HG03103 (cell line): ENCODE results near the gene PECR.
A peak's percentile ranks its signal among the peaks of the same experiment; 100 is the strongest.

ENCODE experiments used
- ATAC-seq: cut with Tn5 transposase; IDR thresholded peaks from one replicate; pipeline ENCODE4 v1.9.1; 2021; ENCODE audit warnings: low read depth; ENCODE audit not compliant: unreplicated experiment

The PECR gene

DNA sequence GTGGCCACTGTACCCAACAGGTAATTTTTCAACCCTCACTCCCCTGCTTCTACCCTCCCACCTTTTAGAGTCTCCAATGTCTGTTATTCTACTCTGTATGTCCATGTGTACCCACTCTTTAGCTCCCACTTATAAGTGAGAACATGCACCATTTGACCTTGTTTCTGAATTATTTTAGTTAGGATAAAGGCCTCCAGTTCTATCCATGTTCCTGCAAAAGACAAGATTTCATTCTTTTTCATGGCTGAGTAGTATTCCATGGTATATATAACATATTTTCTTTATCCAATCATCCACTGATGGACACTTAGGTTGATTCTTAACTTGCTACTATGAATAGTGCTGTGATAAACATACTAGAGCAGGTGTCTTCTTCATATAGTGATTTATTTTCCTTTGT is 9.1 kb downstream of the PECR start:
- ATAC-seq: no peak

DNA sequence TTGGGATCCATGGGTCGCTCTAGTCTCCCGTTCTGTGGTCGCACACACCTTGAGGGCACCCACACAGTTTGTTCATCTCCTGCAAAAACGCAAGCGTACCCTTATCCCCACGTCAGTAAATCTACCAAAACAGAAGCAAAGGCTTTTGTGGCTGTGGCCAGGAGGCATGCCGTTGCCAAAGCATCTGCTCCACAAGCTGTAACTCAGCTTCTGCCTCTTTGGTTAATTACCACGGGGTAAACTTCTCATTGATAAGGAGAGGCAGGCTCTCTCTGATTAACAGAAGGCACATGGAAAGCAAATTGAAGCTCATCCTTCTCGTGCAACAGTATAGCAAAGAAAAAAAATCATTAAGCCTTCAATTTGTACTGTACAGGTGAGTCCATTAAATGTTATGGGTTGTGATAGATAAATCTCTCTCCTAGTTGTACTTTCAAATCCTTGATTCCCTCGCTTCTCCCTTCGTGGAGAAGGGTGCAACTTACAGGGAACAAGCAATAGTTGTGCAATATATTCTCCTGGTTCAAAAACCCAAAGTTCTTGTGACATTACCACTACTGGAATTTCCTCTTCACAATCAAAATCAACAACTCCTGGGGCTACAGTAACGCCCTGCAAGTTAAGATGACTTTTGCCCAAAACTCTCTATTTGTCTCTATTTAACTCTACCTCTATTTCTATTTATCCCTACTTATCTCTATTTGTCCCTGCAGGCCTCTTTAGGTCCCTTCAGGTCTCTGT is 10.3 kb downstream of the PECR start:
- no peak for ATAC-seq

DNA sequence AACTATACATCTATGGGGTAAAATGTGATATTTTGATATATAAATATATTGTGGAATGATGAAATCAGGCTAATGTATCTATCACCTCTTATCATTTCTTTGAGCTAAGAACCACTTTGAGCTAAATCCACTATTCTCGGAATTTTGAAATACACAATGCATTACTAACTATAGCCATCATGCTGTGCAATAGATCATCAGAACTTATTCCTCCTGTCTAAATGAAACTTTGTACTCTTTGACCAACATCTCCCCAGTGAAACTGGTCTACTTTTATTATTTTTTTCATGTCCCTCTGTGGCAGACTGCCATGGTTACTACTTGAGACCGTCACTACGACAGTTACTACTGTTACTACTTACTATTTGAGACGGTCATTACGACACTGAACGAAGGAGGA is 11.4 kb downstream of the PECR start:
- no peak for ATAC-seq

DNA sequence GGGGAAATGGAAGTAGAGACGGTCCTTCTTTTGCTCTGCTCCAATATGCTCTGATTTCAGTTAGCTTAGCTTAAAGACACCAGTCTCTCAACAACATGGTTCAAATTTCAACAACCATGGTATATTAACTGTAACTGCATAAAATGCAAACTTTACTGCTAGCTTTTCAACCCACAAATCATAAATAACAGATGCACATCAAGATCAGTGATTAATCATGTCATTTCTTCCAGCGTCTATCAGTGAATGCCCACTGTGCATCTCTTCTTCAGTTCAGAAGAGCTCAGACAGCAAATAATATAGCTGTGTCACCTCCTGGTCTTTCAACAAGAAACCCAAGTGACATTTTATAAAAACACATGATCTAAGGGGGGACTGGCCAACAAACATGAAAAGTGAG is 12.6 kb downstream of the PECR start:
- no peak for ATAC-seq

DNA sequence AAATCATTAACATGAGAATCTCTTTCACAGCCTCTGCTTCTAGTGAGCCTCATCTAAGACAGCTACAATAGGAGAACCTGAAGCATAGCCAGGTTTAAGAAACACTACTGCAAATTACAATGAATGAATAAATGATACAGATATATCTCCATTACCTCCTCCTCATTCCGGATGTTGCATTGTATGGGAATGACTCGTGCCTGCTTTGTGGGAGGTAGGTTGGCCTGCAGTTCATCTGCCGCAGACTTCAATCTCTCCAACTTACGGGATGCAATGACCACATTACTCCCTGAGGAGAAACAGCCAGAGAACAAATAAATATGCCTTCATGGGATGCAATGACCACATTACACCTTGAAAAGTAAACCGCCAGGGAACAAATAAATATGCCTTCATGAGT is 15.4 kb downstream of the PECR start:
- ATAC-seq: no peak

DNA sequence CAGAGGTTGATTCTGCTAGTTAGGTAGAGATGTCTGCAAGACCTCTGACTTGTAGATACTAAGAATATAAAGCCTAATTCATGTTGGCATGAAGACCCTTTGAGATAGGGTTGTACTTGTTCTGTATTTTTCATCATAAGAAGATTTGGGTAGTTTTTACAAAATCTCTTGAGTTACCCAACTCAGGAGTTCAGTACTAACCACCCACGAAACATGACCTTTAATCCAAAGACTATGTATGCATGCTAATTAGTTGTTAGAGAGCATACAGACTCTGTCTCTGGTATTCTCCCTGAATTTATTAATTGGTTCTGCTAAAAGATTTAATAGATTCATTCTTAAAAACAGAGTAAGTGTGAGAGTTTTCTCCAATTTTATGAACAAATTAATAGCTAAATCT is 16.9 kb downstream of the PECR start:
- ATAC-seq: no peak

DNA sequence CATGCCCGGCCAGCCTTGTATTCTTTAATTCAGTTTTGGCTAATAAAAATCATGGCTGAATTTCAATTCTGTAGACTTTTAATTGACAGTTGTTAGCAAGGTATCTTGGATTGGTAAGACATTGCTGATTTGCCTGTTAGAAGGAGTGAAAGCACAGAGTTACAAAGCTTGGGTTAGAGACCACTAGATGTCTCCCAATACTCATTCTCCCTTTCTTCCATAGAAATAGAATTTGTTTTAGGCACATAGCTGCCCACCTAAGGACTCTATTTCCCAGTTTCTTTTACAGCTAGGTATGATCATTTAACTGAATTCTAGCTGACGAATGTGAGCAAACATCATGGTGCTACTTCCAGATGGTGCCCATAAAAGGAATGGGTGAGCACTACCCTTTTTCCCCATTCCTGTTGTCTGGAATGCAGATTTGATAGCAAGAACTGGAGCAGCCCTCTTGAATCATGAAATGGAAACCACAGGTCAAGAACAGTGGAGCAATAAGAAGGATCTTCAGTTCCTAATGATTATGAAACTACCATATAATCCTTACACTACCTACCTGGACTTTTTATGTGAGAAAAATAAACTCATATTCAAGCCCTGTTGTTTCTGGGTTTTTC is 17.5 kb downstream of the PECR start:
- no peak for ATAC-seq

DNA sequence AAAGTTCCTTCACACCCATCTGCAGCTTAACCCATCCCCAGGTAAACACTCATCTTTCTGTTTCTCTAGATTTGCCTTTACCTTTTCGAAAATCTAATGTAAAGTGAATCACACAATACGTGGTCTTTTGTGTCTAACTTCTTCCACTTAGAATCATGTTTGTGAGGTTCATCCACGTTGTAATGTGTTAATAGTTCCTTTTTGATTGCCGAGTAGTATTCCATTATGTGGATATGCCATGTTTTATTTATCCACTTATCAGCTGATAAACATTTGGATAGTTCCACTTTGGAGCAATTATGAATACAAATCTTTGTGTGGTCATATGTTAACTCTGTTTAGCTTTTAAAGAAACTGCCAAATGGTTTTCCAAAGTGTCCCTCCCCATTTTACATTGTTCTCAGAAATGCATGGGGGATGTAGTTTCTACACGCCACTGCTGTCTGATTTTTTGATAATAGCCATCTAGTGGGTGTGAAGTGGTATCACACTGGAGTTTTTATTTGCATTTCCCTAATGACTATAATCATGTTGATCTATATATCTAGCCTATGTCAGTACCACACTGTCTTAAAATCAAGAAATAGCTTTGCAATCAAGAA is 22.3 kb downstream of the PECR start:
- no peak for ATAC-seq

DNA sequence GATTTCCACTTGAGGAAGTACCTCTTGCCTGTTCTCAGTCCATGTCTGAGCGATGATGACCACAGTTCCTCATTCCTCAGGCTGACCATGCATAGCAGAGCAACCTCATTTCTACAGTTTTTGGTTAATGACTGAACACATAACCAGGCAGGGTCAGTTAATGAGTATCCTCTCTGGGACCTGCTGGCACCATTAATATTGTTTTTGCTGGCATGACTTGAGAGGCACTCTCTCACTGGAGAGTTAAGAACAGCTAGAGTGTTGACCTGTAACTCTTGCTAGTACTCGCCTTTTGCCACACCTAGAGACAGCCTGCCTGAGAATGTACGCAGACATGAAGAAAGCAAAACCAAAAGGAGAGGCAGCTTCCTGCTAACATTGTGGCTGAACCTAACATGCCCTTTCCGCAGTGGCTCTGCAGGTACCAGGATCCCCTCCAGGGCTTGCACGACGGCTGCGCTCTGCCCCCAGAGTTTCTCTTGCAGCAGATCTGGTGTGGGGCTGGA is 23.9 kb downstream of the PECR start:
- ATAC-seq: peak; percentile 77

DNA sequence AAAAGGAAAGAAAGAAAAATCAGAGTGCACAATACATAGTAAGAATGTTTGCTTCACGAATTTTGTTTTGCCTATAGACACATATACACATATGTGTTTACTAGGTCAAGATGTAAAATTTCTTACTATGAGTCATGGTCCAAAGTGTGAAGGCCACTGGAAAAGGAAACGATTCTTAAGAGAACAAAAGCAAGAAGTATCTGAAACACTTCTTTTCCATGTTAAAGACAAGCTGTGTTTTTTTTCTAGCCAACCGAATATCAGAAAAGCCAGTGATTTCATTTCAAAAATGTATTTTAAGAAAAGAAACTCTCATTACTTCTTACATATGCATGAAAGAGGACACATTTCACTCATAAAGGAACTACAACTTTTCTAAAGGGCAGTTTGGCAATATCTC is 24.9 kb downstream of the PECR start:
- ATAC-seq: peak; percentile 28

DNA sequence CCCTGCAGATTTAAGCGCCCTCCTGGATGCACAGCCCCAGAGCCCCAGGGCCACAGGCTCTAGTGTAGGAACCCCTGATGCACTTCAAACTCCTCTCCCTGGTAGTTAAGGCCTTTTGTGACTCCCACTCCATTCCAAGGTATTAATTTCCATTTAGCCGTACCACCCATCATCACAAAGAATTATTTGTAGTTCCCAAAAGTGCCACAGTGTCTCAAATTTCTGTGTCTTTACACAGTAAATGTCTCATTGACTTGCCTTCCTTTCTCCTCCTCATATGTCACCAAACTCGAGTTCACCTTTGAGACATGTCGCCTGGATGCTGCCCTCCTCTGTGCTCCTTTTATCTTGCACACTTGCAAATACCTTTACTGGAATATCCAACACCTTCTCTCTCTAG is 25.9 kb downstream of the PECR start:
- no peak for ATAC-seq

DNA sequence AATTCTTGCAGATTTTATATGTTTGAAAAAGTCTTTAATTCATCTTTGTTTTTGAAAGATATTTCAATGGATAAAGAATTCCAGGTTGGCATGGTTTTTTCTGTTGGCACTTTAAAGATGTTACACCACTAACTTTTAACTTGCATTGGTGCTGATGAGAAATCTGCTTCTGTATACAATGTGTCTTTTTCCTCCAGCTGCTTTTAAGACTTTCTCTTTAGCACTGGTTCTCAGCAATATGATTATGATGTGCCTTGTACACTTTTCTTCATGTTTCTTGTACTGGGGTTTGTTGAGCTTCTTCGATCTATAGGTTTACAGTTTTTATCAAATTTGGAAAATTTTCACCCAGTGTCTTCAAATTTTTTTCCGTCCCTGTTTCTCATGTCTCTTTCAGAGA is 29.2 kb downstream of the PECR start:
- ATAC-seq: no peak

DNA sequence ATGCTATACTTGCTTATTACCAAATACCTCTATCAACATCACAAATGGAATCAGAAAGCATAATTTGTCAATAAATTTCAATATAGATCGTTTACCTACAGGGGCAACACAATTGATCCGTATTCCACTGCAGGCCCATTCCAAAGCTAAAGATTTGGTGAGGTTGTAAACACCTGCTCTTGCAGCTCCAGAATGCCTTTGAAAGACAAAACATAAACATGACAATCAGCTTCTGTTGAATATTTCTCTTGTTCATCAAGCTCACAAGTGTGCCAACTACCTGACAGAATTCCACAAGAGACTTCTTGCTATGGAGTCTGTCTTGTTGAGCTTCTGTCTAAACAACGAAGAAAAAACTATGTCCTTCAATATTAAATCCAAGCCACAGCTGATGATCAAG is 30.3 kb downstream of the PECR start:
- no peak for ATAC-seq

DNA sequence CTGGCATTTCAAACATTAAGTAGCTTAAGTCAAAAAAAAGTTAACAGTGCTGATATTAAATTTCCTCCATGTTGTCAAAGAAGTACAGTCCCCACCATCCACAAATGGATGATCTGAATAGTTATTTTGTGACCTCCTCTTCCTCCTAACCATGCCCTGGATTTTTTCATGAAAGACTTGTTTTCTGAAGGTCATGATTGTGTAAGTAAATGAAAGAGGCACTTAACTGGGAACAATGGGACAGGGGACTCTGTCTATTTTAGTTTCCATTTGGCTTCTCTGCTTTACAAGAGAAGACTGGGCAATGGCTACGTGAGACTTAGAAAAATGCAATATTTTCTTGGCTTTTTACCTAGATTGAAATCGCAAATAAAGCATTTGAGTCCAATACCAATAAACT is 32.2 kb downstream of the PECR start:
- ATAC-seq: no peak

DNA sequence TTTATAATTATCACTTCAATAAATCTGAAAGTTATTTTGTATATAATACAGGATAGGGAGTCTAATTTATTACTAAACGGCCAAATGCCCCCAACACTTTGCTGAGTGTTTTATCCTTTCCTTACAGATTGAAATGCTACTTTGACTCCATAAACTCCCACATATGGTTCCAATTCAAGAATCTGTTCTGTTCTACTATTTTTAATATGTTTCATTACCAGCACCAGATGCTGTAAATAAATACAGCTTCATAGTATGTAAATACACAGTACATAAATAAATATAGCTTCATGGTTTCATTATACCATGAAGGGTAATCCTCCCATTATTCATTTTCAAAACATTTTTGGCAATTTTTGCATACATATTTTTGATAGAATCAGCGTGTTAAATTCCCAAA is 34.2 kb downstream of the PECR start:
- no peak for ATAC-seq

DNA sequence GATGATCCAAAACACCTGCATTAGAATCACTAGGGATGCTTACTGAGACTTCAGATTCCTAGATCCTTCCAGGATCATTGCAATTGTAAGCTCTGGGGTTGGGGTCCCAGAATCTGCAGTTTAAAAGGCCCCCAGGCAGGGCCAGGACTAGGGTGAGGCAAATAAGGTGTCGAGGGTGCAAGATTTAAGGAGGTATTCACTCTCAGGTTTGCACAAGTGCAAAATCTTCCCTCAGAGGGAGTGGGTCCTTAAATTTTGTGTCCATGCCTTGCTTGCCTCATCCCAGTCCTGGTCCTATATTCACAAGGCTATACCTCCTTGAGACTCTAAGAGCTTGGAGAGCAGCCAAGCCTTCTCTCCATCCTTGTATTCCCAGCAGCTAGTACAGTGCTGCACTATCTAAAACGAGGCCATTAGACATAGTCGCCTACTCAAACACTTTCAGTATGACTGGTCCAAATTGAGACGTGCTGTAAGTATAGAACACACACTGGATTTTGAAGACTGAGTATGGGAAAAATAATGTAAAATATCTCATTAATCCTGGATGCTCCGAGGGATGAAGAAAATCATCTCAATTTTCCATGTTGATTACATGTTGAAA is 36.6 kb downstream of the PECR start:
- peak; percentile 93 for ATAC-seq

DNA sequence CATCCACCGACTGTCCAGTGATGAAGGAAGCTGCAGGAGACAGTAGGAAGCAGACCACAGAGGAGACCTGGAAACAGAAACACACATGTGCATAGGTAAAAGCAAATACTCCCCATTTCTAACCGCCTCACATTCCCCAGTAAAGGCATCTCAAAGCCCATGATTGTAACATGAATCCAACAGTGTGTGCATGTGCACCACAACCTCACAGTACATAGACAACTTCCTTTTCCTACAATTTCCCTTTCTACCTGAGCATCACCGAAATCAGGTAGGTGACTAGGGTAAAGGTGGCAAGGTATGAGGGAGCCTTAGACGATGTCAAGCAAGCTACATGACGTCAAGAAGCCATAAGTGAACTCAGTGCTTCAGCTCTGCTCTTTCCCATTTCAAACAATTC is 37.7 kb downstream of the PECR start:
- ATAC-seq: no peak

DNA sequence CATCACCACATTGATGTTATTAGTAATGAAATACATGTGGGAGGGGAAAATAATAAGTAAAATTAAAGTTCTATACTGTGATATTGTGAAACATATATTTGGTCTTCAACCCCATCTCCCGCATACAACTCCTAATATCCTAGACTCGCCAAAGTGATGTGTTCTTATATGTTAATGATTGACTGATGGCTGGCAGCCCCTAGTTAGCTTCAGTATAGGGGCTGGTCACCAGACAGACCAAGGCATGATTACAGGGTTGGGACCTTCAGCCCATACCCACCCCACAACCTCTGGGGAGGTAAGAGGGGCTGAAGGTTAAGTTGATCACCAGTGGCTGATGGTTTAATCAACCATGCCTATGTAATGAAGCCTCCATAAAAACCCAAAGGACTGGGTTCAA is 40.2 kb downstream of the PECR start:
- no peak for ATAC-seq

DNA sequence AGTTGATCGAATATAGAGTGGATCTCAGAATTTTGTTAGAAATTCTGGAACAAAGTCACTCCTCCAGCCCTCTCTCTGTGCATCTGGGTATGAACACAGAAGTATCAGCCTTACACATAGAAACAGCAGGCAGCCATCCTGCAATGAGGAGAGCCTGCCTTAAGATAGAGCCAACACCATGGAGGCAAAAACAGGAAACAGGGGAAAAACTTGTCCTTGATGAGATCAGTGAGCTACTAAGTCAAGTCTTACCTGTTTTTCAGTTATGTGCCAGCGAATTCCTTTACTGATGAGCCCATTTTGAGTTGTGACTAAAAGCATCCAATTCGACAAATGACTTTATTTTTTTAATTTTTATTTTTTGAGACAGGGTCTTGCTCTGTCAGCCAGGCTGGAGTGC is 41.7 kb downstream of the PECR start:
- no peak for ATAC-seq

DNA sequence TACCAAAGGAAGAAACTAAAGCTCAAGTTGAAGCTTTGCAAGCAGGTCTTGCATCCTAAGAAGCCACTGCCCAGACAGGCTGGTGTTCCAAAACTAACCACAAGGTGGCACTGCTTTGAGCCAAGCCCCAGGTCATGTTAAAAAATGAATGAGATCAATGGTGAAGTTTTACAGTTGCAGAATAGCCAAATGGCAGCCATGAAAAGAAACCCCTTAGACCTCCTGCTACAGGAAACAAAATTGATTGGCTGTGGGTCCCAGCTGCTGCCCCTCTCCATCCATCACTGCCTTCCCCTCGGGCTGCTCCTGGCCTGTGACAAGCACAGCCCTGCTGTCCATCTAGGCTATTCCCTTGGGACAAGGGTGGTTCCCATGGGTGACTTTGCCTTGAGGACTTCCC is 47.5 kb downstream of the PECR start:
- no peak for ATAC-seq

DNA sequence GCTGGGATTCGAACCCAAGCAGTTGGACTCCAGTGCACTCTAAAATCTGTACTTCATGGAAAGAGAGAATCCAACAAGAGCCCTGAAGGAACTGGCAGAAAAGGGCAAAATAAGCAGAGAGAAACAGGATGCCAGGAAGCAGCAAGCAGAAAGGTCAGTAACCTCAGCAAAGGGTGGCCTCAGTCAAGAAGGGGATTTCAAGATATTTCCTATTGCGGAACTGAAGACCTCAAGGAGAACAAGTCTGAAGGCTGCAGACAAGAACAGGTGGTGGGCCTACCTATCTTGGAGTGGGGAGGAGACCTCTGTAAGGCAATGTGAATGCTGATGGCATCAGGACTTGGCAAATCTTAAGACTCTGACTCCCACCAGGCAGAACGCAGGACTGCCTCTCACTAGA is 48.2 kb downstream of the PECR start:
- no peak for ATAC-seq
